ENCODE measurements around the gene CCR4. TPM values are rescaled to one million over a fixed set of nuclear protein-coding genes. Genes with fewer than 3 reads are reported as not detected.
"Not testable (repeated sequence)": the region's sequence is repeated elsewhere in the genome, so short reads cannot be mapped to it uniquely, and the experiment has no call there.

The CCR4 gene
- total RNA-seq, 1 donor from 2014 or later = 0.59 TPM

GRCh38 chr3:32983124-32983523 is 31.7 kb downstream of the CCR4 start:
- no peak for DNase-seq

- not testable (repeated sequence) for DNase-seq
Observed at GRCh38 chr3:32984918-32985317, 33.5 kb downstream of the CCR4 start.

GRCh38 chr3:32989171-32989570 is 37.7 kb downstream of the CCR4 start:
- DNase-seq = no peak

- DNase-seq = no peak
Observed at GRCh38 chr3:32990116-32990515, 38.7 kb downstream of the CCR4 start.

GRCh38 chr3:32991781-32992180 is 40.3 kb downstream of the CCR4 start:
- no peak for DNase-seq

- DNase-seq = no peak
Observed at GRCh38 chr3:32992310-32992686, 40.9 kb downstream of the CCR4 start.

- DNase-seq = no peak
Observed at GRCh38 chr3:32994045-32994444, 42.6 kb downstream of the CCR4 start.

GRCh38 chr3:32995098-32995497 is 43.7 kb downstream of the CCR4 start:
- no peak for DNase-seq

- DNase-seq = no peak
Observed at GRCh38 chr3:32996048-32996754, 44.8 kb downstream of the CCR4 start.

- DNase-seq = no peak
Observed at GRCh38 chr3:32996755-32997091, 45.3 kb downstream of the CCR4 start.

- DNase-seq = no peak
Observed at GRCh38 chr3:32998631-32999451, 47.4 kb downstream of the CCR4 start.

GRCh38 chr3:33000691-33001385 is 49.4 kb downstream of the CCR4 start:
- no peak for DNase-seq

- no peak for DNase-seq
Observed at GRCh38 chr3:33001889-33002288, 50.4 kb downstream of the CCR4 start.

GRCh38 chr3:33003308-33003707 is 51.9 kb downstream of the CCR4 start:
- no peak for DNase-seq

- no peak for DNase-seq
Observed at GRCh38 chr3:33004205-33004604, 52.8 kb downstream of the CCR4 start.

GRCh38 chr3:33004961-33005360 is 53.5 kb downstream of the CCR4 start:
- DNase-seq = no peak

Other genes with a start within 250 kb of the CCR4 start
- 0.69 TPM for gene TRIM71, start 133.6 kb upstream of the CCR4 start, total RNA-seq
- 21.1 TPM for gene GLB1, start 145.5 kb downstream of the CCR4 start, total RNA-seq
- 4.1 TPM for gene TMPPE, start 145.5 kb downstream of the CCR4 start, total RNA-seq
- gene CRTAP, start 162.4 kb downstream of the CCR4 start, total RNA-seq = 140 TPM

Measured in skin of body (tissue), 2 donors.